ENCODE data around the gene CCM2L. TPM values are rescaled to one million over a fixed set of nuclear protein-coding genes. Genes with fewer than 3 reads are reported as not detected.

Gene CCM2L
- total RNA-seq, 2 donors from 2014 or later = 5.2 to 7.8 TPM

- H3K4me3 ChIP-seq (ENCODE audit: low read length) = no peak overlapping the region
- Mint-ChIP-seq H3K36me3 (ENCODE audit: low read depth) (no peaks in the 10 kb centered on the region), H3K4me1 (no peaks in the 10 kb centered on the region), H3K27ac (no peak overlapping the region), H3K4me3 (no peak overlapping the region), H3K27me3 (ENCODE audit: insufficient read depth) (peaks cover 20% of the 10 kb centered on the region), H3K9me3 (no peaks in the 10 kb centered on the region)
- no peaks in the 10 kb centered on the region for H3K36me3 ChIP-seq (ENCODE audit: control insufficient read depth, insufficient read depth, low read length)
- H3K27ac ChIP-seq (ENCODE audit: low read depth, low read length) = no peak overlapping the region
- no peak for DNase-seq
- H3K4me1 ChIP-seq (ENCODE audit: control insufficient read depth, insufficient read depth, low read length) = no peaks in the 10 kb centered on the region
- WGBS, 2 experiments (ENCODE audit: insufficient coverage in 1 of 2, insufficient read length in 1 of 2) = 88 to 100% methylated on average over 4 to 6 of the region's 6 CpGs
- no peaks in the 10 kb centered on the region for H3K9me3 ChIP-seq (ENCODE audit: control insufficient read depth, low read length)
- H3K27me3 ChIP-seq (ENCODE audit: control insufficient read depth, insufficient read depth, low read length, poor library complexity, severe bottlenecking) = no peaks in the 10 kb centered on the region
- TF ChIP-seq CTCF (conservative IDR thresholded peaks at IDR 0.05) = no peak
- H3K9ac ChIP-seq (ENCODE audit: extremely low read depth, low read length, poor library complexity, severe bottlenecking) = no peak overlapping the region
These were observed 62.0 kb downstream of the CCM2L start for GRCh38 chr20:32072168-32072750.

- no peaks in the 10 kb centered on the region for H3K36me3 ChIP-seq (ENCODE audit: control insufficient read depth, insufficient read depth, low read length)
- H3K9ac ChIP-seq (ENCODE audit: extremely low read depth, low read length, poor library complexity, severe bottlenecking) = no peak overlapping the region
- no peaks in the 10 kb centered on the region for H3K36me3 Mint-ChIP-seq (ENCODE audit: low read depth)
- no peaks in the 10 kb centered on the region for H3K4me1 ChIP-seq (ENCODE audit: control insufficient read depth, insufficient read depth, low read length)
- no peaks in the 10 kb centered on the region for H3K4me1 Mint-ChIP-seq
- no peaks in the 10 kb centered on the region for H3K9me3 Mint-ChIP-seq
- no peak overlapping the region for H3K4me3 ChIP-seq (ENCODE audit: low read length)
- H3K27me3 ChIP-seq (ENCODE audit: control insufficient read depth, insufficient read depth, low read length, poor library complexity, severe bottlenecking) = no peaks in the 10 kb centered on the region
- no peak for DNase-seq
- H3K9me3 ChIP-seq (ENCODE audit: control insufficient read depth, low read length) = no peaks in the 10 kb centered on the region
- 95% methylated on average over 1 of the region's 1 CpG; no CpG with 5 or more reads in 1 of the 2 experiments for whole genome bisulfite sequencing, 2 experiments (ENCODE audit: insufficient coverage in 1 of 2, insufficient read length in 1 of 2)
- H3K27me3 Mint-ChIP-seq (ENCODE audit: insufficient read depth) = peaks cover 15% of the 10 kb centered on the region
- H3K27ac ChIP-seq (ENCODE audit: low read depth, low read length) = no peak overlapping the region
- H3K4me3 Mint-ChIP-seq = no peak overlapping the region
- H3K27ac Mint-ChIP-seq = no peak overlapping the region
- TF ChIP-seq CTCF (conservative IDR thresholded peaks at IDR 0.05) = no peak
These were observed 65.3 kb downstream of the CCM2L start for GRCh38 chr20:32075534-32075933.

GRCh38 chr20:32077190-32077589, 67.0 kb downstream of the CCM2L start:
- Mint-ChIP-seq H3K27me3 (ENCODE audit: insufficient read depth) (peaks cover 14% of the 10 kb centered on the region), H3K4me1 (no peaks in the 10 kb centered on the region), H3K27ac (no peak overlapping the region), H3K9me3 (no peaks in the 10 kb centered on the region), H3K4me3 (no peak overlapping the region), H3K36me3 (ENCODE audit: low read depth) (no peaks in the 10 kb centered on the region)
- WGBS, 2 experiments (ENCODE audit: insufficient coverage in 1 of 2, insufficient read length in 1 of 2) = 89 to 100% methylated on average over 2 to 4 of the region's 4 CpGs
- no peak overlapping the region for H3K27ac ChIP-seq (ENCODE audit: low read depth, low read length)
- H3K36me3 ChIP-seq (ENCODE audit: control insufficient read depth, insufficient read depth, low read length) = no peaks in the 10 kb centered on the region
- no peaks in the 10 kb centered on the region for H3K4me1 ChIP-seq (ENCODE audit: control insufficient read depth, insufficient read depth, low read length)
- H3K9me3 ChIP-seq (ENCODE audit: control insufficient read depth, low read length) = no peaks in the 10 kb centered on the region
- H3K27me3 ChIP-seq (ENCODE audit: control insufficient read depth, insufficient read depth, low read length, poor library complexity, severe bottlenecking) = no peaks in the 10 kb centered on the region
- no peak overlapping the region for H3K4me3 ChIP-seq (ENCODE audit: low read length)
- H3K9ac ChIP-seq (ENCODE audit: extremely low read depth, low read length, poor library complexity, severe bottlenecking) = no peak overlapping the region
- no peak for DNase-seq
- no peak for TF ChIP-seq CTCF (conservative IDR thresholded peaks at IDR 0.05)
